GM12878 (cell line): ENCODE measurements around the gene MXRA8. TPM values are rescaled to one million over a fixed set of nuclear protein-coding genes. Genes with fewer than 3 reads are reported as not detected.

ENCODE experiments used
- ATAC-seq: fragments of 200-7000 bp; cut with Tn5 transposase; 3 replicates; pipeline ENCODE4 v1.9.1; 2020; ENCODE audit warnings: mild to moderate bottlenecking, moderate library complexity
- BruUV-seq: library from RNA; stranded (reverse); fragments of 400-500 nt; replicated peaks from 2 replicates; lab custom pipeline; 2021; lab: Mats Ljungman, UMichigan
- CTCF ChIA-PET: fragments of 300-600 bp; sonication (Branson Sonifier 250); formaldehyde crosslinking; extraction: SDS; loops from one replicate; lab custom pipeline; 2021; ENCODE audit warnings: inconsistent platforms; lab: Yijun Ruan, JAX
- POLR2A ChIA-PET: fragments of 350-600 bp; formaldehyde crosslinking; extraction: SDS; loops from one replicate; lab custom pipeline; 2021; ENCODE audit warnings: inconsistent platforms; lab: Charles Lee
- RAD21 ChIA-PET: fragments of 300-600 bp; sonication (Branson Sonifier 250); formaldehyde crosslinking; loops from one replicate; lab custom pipeline; 2023; ENCODE audit warnings: antibody characterized with exemption; ENCODE audit not compliant: unreplicated experiment; lab: Charles Lee
- SMC1A ChIA-PET: fragments of 300-600 bp; sonication (Branson Sonifier 250); formaldehyde crosslinking; loops from one replicate; lab custom pipeline; 2023; ENCODE audit not compliant: unreplicated experiment, uncharacterized antibody; lab: Charles Lee
- DNase-seq: peaks from one replicate; pipeline ENCODE4 v3.0.0-alpha.2; 2011; ENCODE audit warnings: low read depth, low spot score
- FAIRE-seq: peaks from 3 replicates; lab custom pipeline; 2011; peaks lifted over from hg19 to GRCh38; lab: Jason Lieb, UNC
- H2AFZ ChIP-seq: 2 replicates; pipeline ENCODE4 v1.6.0; 2011; ENCODE audit warnings: low read depth, low read length, control low read depth; ENCODE audit not compliant: control insufficient read depth
- H3K27ac ChIP-seq: 2 replicates; pipeline ENCODE4 v1.5.1; 2011; ENCODE audit warnings: control low read depth; ENCODE audit not compliant: control insufficient read depth, insufficient read depth
- H3K27me3 ChIP-seq, 2 experiments: replicated peaks in 1 of 2; 2 replicates each; pipeline versions ENCODE4 v1.6.0 to v1.6.1; 2011; ENCODE audit warnings: low read length in 1 of 2; ENCODE audit not compliant: control insufficient read depth in 2 of 2, insufficient read depth in 2 of 2
- H3K36me3 ChIP-seq, 2 experiments: 2 replicates each; pipeline ENCODE4 v1.5.1; 2011; ENCODE audit warnings: low read length in 1 of 2; ENCODE audit not compliant: control insufficient read depth in 2 of 2, insufficient read depth in 2 of 2
- H3K4me1 ChIP-seq: 2 replicates; pipeline ENCODE4 v1.6.1; 2011; ENCODE audit warnings: mild to moderate bottlenecking, low read length, moderate library complexity, mixed read lengths; ENCODE audit not compliant: control insufficient read depth, insufficient read depth
- H3K4me2 ChIP-seq: 2 replicates; pipeline ENCODE4 v1.6.0; 2011; ENCODE audit warnings: control low read depth; ENCODE audit not compliant: control insufficient read depth, insufficient read depth
- H3K4me3 ChIP-seq: fragments of 200-600 bp; sonication (generic); 2 replicates; pipeline ENCODE4 v1.5.1; 2016
- H3K79me2 ChIP-seq: 2 replicates; pipeline ENCODE4 v1.6.0; 2011; ENCODE audit warnings: low read length; ENCODE audit not compliant: control insufficient read depth, insufficient read depth
- H3K9ac ChIP-seq: 2 replicates; pipeline ENCODE4 v1.8.0; 2011; ENCODE audit warnings: low read length, control low read depth, mixed read lengths; ENCODE audit not compliant: control insufficient read depth, insufficient read depth
- H3K9me3 ChIP-seq: replicated peaks from 3 replicates; pipeline ENCODE4 v1.5.1; 2011; ENCODE audit warnings: mild to moderate bottlenecking, low read length; ENCODE audit not compliant: control insufficient read depth, insufficient read depth
- H4K20me1 ChIP-seq: 2 replicates; pipeline ENCODE4 v1.6.0; 2011; ENCODE audit not compliant: control insufficient read depth, insufficient read depth
- GABPA ChIP-seq: IDR thresholded peaks from 2 replicates; pipeline ENCODE4 v1.6.1; 2014; ENCODE audit warnings: antibody characterized with exemption, low read depth, mild to moderate bottlenecking, inconsistent platforms
- NR2F1 ChIP-seq: fragments of 450-650 bp; conservative IDR thresholded peaks from 2 replicates; pipeline ENCODE4 v1.6.1; 2017; ENCODE audit warnings: mild to moderate bottlenecking
- ZNF217 ChIP-seq: fragments of 450-650 bp; IDR thresholded peaks from 2 replicates; pipeline ENCODE4 v1.6.1; 2017; ENCODE audit warnings: antibody characterized with exemption, mild to moderate bottlenecking
- WGBS: methylation state at CpG from one replicate; pipeline ENCODE4 v1.1.6; 2016; ENCODE audit warnings: low lambda C conversion rate; ENCODE audit not compliant: insufficient replicate concordance, insufficient coverage; ENCODE audit errors: missing lambda C conversion rate; 5-methylcytosine and 5-hydroxymethylcytosine counted together
- in situ Hi-C: fragments of 300-500 bp; cut with MboI; formaldehyde crosslinking; loops from 9 replicates; pipeline ENCODE4 v1.14.3; 2018; ENCODE audit warnings: mixed read lengths
- intact Hi-C: fragments of 100-400 bp; cut with micrococcal nuclease; formaldehyde crosslinking; loops from one replicate; pipeline ENCODE4 v1.14.2; 2022; ENCODE audit not compliant: unreplicated experiment
- microRNA-seq: library from miRNA; unstranded; fragments of <30 nt; microRNA quantifications from one replicate; pipeline ENCODE4, GENCODE V29; 2018
- polyA plus RNA-seq, 11 experiments: library from polyadenylated mRNA; depleted of rRNA in 4 of 11; unstranded in 6 of 11; stranded (reverse) in 5 of 11; fragments of >200 nt; fragmentation: Nextera tagmentation in 4 of 11; fragmentation: Illumina TruSeq in 1 of 11; extraction: Ambion mirVana in 4 of 11; extraction: Trizol in 1 of 11; gene quantifications; 1 replicate in 1 of 11; 2 replicates in 10 of 11; pipeline versions ENCODE4 v1.2.1 to v1.2.3, GENCODE V29; 2011 to 2016; ENCODE audit warnings: inconsistent platforms in 2 of 11, missing spikeins in 2 of 11, low read depth in 1 of 11
- total RNA-seq, 4 experiments: library from RNA; depleted of rRNA in 3 of 4; stranded (reverse); fragments of >200 nt in 3 of 4; fragmentation: Illumina TruSeq in 1 of 4; extraction: Trizol in 1 of 4; gene quantifications; 2 replicates each; pipeline versions ENCODE4 v1.2.1 to v1.2.3, GENCODE V29; 2013 to 2021

The MXRA8 gene
- total and polyA plus RNA-seq, 10 of the 15 experiments (the other 5 are each of a cell fraction or from before 2014, with no cell fraction given) = 0.11 to 0.54 (median 0.21) TPM; not detected in 6

GRCh38 chr1:1302951-1303509 is 55.3 kb downstream of the MXRA8 start:
- 80% methylated on average over 31 of the region's 31 CpGs for WGBS
- Histone ChIP-seq H3K4me2 (no peak overlapping the region), H3K79me2 (peaks cover 20% of the 10 kb centered on the region), H2AFZ (no peak overlapping the region), H4K20me1 (no peaks in the 10 kb centered on the region), H3K27ac (no peak overlapping the region), H3K9ac (no peak overlapping the region), H3K4me3 (no peak overlapping the region), H3K9me3 (no peaks in the 10 kb centered on the region), H3K27me3 (no peaks in the 10 kb centered on the region), H3K36me3 (no peaks in the 10 kb centered on the region), H3K4me1 (peaks cover 27% of the 10 kb centered on the region)
- intact Hi-C loops = no loop called here
- DNase-seq (no peak), FAIRE-seq (no peak), ATAC-seq (no peak)
- TF ChIP-seq GABPA = no peak
- TF ChIP-seq NR2F1 = peak; percentile 61
- TF ChIP-seq ZNF217 = no peak
- ChIA-PET SMC1A (no interaction called here), POLR2A (no interaction called here), RAD21 (no interaction called here), CTCF (no interaction called here)
- BruUV-seq = no TSS peak
- in situ Hi-C loops = no loop called here

Small RNA genes lying within 50 kb of the gene (microRNA-seq; reads per million reads assigned to microRNA genes)
- gene MIR6727 (0.56 reads per million), gene MIR6808 (not detected)

Other genes with a start within 250 kb of the MXRA8 start
Only the 7 nearest of the 26 such genes appear.
- gene INTS11, start 33.9 kb downstream of the MXRA8 start, total RNA-seq (2014; rRNA removed) = 86.6 and 98.3 TPM in 2 replicates
- 36.8 and 41.1 TPM in 2 replicates for gene INTS11, start 33.9 kb downstream of the MXRA8 start, total RNA-seq (2014; rRNA removed; fragmentation: Illumina TruSeq; extraction: Trizol)
- gene INTS11, start 33.9 kb downstream of the MXRA8 start, total RNA-seq (2021) = 87.3 and 104 TPM in 2 replicates
- 43.9 and 78.4 TPM in 2 replicates for gene INTS11, start 33.9 kb downstream of the MXRA8 start, polyA plus RNA-seq (2011; rRNA removed)
- 55.2 and 64.2 TPM in 2 replicates for gene INTS11, start 33.9 kb downstream of the MXRA8 start, polyA plus RNA-seq (2014; fragmentation: Illumina TruSeq; extraction: Trizol)
- gene INTS11, start 33.9 kb downstream of the MXRA8 start, polyA plus RNA-seq (2014; fragmentation: Nextera tagmentation; extraction: Ambion mirVana) = 1 to 10 TPM; 2.5 to 9.4 TPM
- 117 and 130 TPM in 2 replicates for gene INTS11, start 33.9 kb downstream of the MXRA8 start, polyA plus RNA-seq (2014; rRNA removed)
- 10 to 100 TPM; 77.0 to 79.9 TPM for gene INTS11, start 33.9 kb downstream of the MXRA8 start, polyA plus RNA-seq (2016; fragmentation: Nextera tagmentation; extraction: Ambion mirVana)
- gene CPTP, start 33.8 kb downstream of the MXRA8 start, total RNA-seq (2014; rRNA removed) = 16.7 and 21.2 TPM in 2 replicates
- gene CPTP, start 33.8 kb downstream of the MXRA8 start, total RNA-seq (2014; rRNA removed; fragmentation: Illumina TruSeq; extraction: Trizol) = 2.8 and 4.3 TPM in 2 replicates
- 19.6 and 20.2 TPM in 2 replicates for gene CPTP, start 33.8 kb downstream of the MXRA8 start, total RNA-seq (2021)
- gene CPTP, start 33.8 kb downstream of the MXRA8 start, polyA plus RNA-seq (2011; rRNA removed) = 1.7 and 2.9 TPM in 2 replicates
- 1.8 TPM in 1 of 2 replicates, not detected in the other for gene CPTP, start 33.8 kb downstream of the MXRA8 start, polyA plus RNA-seq (2014; fragmentation: Illumina TruSeq; extraction: Trizol)
- under 1 TPM; 0.06 to 0.18 TPM for gene CPTP, start 33.8 kb downstream of the MXRA8 start, polyA plus RNA-seq (2014; fragmentation: Nextera tagmentation; extraction: Ambion mirVana)
- 15.7 and 19.2 TPM in 2 replicates for gene CPTP, start 33.8 kb downstream of the MXRA8 start, polyA plus RNA-seq (2014; rRNA removed)
- gene CPTP, start 33.8 kb downstream of the MXRA8 start, polyA plus RNA-seq (2016; fragmentation: Nextera tagmentation; extraction: Ambion mirVana) = 10 to 100 TPM; 17.7 to 24.3 TPM
- gene TAS1R3, start 27.3 kb downstream of the MXRA8 start, total RNA-seq (2014; rRNA removed) = 0.05 and 0.06 TPM in 2 replicates
- 0.04 and 0.05 TPM in 2 replicates for gene TAS1R3, start 27.3 kb downstream of the MXRA8 start, total RNA-seq (2014; rRNA removed; fragmentation: Illumina TruSeq; extraction: Trizol)
- gene TAS1R3, start 27.3 kb downstream of the MXRA8 start, total RNA-seq (2021) = 0.29 and 0.51 TPM in 2 replicates
- gene TAS1R3, start 27.3 kb downstream of the MXRA8 start, polyA plus RNA-seq (2011; rRNA removed) = 0.03 and 0.08 TPM in 2 replicates
- gene TAS1R3, start 27.3 kb downstream of the MXRA8 start, polyA plus RNA-seq (2014; fragmentation: Illumina TruSeq; extraction: Trizol) = not detected in 2 replicates
- not detected for gene TAS1R3, start 27.3 kb downstream of the MXRA8 start, polyA plus RNA-seq (2014; fragmentation: Nextera tagmentation; extraction: Ambion mirVana)
- 0.19 and 0.41 TPM in 2 replicates for gene TAS1R3, start 27.3 kb downstream of the MXRA8 start, polyA plus RNA-seq (2014; rRNA removed)
- gene TAS1R3, start 27.3 kb downstream of the MXRA8 start, polyA plus RNA-seq (2016; fragmentation: Nextera tagmentation; extraction: Ambion mirVana) = under 1 TPM; 0.08 to 0.38 TPM
- gene DVL1, start 9.1 kb downstream of the MXRA8 start, total RNA-seq (2014; rRNA removed) = 23.5 and 31.1 TPM in 2 replicates
- gene DVL1, start 9.1 kb downstream of the MXRA8 start, total RNA-seq (2014; rRNA removed; fragmentation: Illumina TruSeq; extraction: Trizol) = 6.1 and 7.5 TPM in 2 replicates
- 29.8 and 30.8 TPM in 2 replicates for gene DVL1, start 9.1 kb downstream of the MXRA8 start, total RNA-seq (2021)
- 3.6 and 7.3 TPM in 2 replicates for gene DVL1, start 9.1 kb downstream of the MXRA8 start, polyA plus RNA-seq (2011; rRNA removed)
- 0.48 and 1.6 TPM in 2 replicates for gene DVL1, start 9.1 kb downstream of the MXRA8 start, polyA plus RNA-seq (2014; fragmentation: Illumina TruSeq; extraction: Trizol)
- gene DVL1, start 9.1 kb downstream of the MXRA8 start, polyA plus RNA-seq (2014; fragmentation: Nextera tagmentation; extraction: Ambion mirVana) = under 1 TPM; 0.10 to 0.53 TPM
- gene DVL1, start 9.1 kb downstream of the MXRA8 start, polyA plus RNA-seq (2014; rRNA removed) = 29.6 and 35.6 TPM in 2 replicates
- gene DVL1, start 9.1 kb downstream of the MXRA8 start, polyA plus RNA-seq (2016; fragmentation: Nextera tagmentation; extraction: Ambion mirVana) = 1 to 10 TPM; 1.3 to 1.9 TPM
- 146 and 177 TPM in 2 replicates for gene AURKAIP1, start 16.7 kb upstream of the MXRA8 start, total RNA-seq (2014; rRNA removed)
- gene AURKAIP1, start 16.7 kb upstream of the MXRA8 start, total RNA-seq (2014; rRNA removed; fragmentation: Illumina TruSeq; extraction: Trizol) = 30.2 and 37.4 TPM in 2 replicates
- 198 and 210 TPM in 2 replicates for gene AURKAIP1, start 16.7 kb upstream of the MXRA8 start, total RNA-seq (2021)
- 38.3 and 66.8 TPM in 2 replicates for gene AURKAIP1, start 16.7 kb upstream of the MXRA8 start, polyA plus RNA-seq (2011; rRNA removed)
- 3.9 and 26.5 TPM in 2 replicates for gene AURKAIP1, start 16.7 kb upstream of the MXRA8 start, polyA plus RNA-seq (2014; fragmentation: Illumina TruSeq; extraction: Trizol)
- 10 to 100 TPM in 1 of 2 experiments, 1 to 10 TPM in 1; 6.5 to 26.6 TPM for gene AURKAIP1, start 16.7 kb upstream of the MXRA8 start, polyA plus RNA-seq (2014; fragmentation: Nextera tagmentation; extraction: Ambion mirVana)
- 173 and 210 TPM in 2 replicates for gene AURKAIP1, start 16.7 kb upstream of the MXRA8 start, polyA plus RNA-seq (2014; rRNA removed)
- 100 to 1,000 TPM; 341 to 366 TPM for gene AURKAIP1, start 16.7 kb upstream of the MXRA8 start, polyA plus RNA-seq (2016; fragmentation: Nextera tagmentation; extraction: Ambion mirVana)
- 102 and 106 TPM in 2 replicates for gene CCNL2, start 40.8 kb upstream of the MXRA8 start, total RNA-seq (2014; rRNA removed)
- 42.5 and 43.2 TPM in 2 replicates for gene CCNL2, start 40.8 kb upstream of the MXRA8 start, total RNA-seq (2014; rRNA removed; fragmentation: Illumina TruSeq; extraction: Trizol)
- 83.8 and 101 TPM in 2 replicates for gene CCNL2, start 40.8 kb upstream of the MXRA8 start, total RNA-seq (2021)
- 112 and 115 TPM in 2 replicates for gene CCNL2, start 40.8 kb upstream of the MXRA8 start, polyA plus RNA-seq (2011; rRNA removed)
- gene CCNL2, start 40.8 kb upstream of the MXRA8 start, polyA plus RNA-seq (2014; fragmentation: Illumina TruSeq; extraction: Trizol) = 33.7 and 54.3 TPM in 2 replicates
- gene CCNL2, start 40.8 kb upstream of the MXRA8 start, polyA plus RNA-seq (2014; fragmentation: Nextera tagmentation; extraction: Ambion mirVana) = 1 to 10 TPM; 2.1 to 5.5 TPM
- 143 and 153 TPM in 2 replicates for gene CCNL2, start 40.8 kb upstream of the MXRA8 start, polyA plus RNA-seq (2014; rRNA removed)
- 100 to 1,000 TPM; 100 to 102 TPM for gene CCNL2, start 40.8 kb upstream of the MXRA8 start, polyA plus RNA-seq (2016; fragmentation: Nextera tagmentation; extraction: Ambion mirVana)
- 205 and 223 TPM in 2 replicates for gene MRPL20, start 48.7 kb upstream of the MXRA8 start, total RNA-seq (2014; rRNA removed)
- gene MRPL20, start 48.7 kb upstream of the MXRA8 start, total RNA-seq (2014; rRNA removed; fragmentation: Illumina TruSeq; extraction: Trizol) = 132 and 153 TPM in 2 replicates
- 141 and 149 TPM in 2 replicates for gene MRPL20, start 48.7 kb upstream of the MXRA8 start, total RNA-seq (2021)
- 143 and 146 TPM in 2 replicates for gene MRPL20, start 48.7 kb upstream of the MXRA8 start, polyA plus RNA-seq (2011; rRNA removed)
- 115 and 129 TPM in 2 replicates for gene MRPL20, start 48.7 kb upstream of the MXRA8 start, polyA plus RNA-seq (2014; fragmentation: Illumina TruSeq; extraction: Trizol)
- 100 to 1,000 TPM; 519 to 525 TPM for gene MRPL20, start 48.7 kb upstream of the MXRA8 start, polyA plus RNA-seq (2014; fragmentation: Nextera tagmentation; extraction: Ambion mirVana)
- gene MRPL20, start 48.7 kb upstream of the MXRA8 start, polyA plus RNA-seq (2014; rRNA removed) = 287 and 301 TPM in 2 replicates
- 100 to 1,000 TPM; 366 to 375 TPM for gene MRPL20, start 48.7 kb upstream of the MXRA8 start, polyA plus RNA-seq (2016; fragmentation: Nextera tagmentation; extraction: Ambion mirVana)